ENCODE measurements around the gene CBX2.

Gene CBX2

DNA sequence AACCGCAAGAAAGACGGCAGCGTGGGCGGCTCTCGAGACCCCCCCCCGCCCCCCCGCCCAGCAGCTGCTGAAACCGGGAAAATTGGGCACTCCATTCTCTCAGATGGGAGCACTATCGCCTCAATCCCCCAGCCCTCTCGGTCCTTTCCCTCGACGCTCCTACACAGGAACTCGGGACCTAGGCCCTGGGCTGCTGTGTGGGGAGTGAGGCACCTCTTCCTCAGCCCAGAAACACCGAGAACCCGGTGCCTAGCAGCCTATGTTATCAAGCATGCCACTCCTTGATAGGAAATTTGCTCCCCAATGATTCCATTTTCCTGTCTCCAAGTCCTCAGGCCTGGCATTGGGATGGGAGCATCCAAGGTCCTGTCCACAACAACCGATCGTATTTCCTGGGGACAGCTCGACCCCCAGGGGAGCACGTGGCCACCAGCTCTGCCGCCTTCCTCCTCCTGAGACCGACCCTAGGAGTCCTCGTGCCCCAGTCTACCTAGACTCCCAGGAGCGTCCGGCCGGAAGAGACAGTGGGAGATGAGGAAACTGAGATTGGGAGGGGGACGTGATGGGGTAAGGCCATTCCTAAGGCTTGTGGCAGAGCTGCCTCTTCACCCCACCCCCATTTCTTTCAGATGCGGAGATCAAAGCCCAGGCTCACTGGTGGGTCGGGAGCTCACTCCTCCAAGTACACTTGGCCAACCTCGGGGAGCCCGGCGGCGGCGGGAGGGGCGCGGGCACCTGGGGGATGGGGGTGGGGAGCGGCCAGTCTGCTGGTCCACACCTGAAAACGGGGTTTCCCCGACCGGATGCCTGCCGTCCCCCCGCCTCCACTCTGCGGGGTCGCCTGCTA, 36.4 kb downstream of the CBX2 start:
- no peak for DNase-seq

DNA sequence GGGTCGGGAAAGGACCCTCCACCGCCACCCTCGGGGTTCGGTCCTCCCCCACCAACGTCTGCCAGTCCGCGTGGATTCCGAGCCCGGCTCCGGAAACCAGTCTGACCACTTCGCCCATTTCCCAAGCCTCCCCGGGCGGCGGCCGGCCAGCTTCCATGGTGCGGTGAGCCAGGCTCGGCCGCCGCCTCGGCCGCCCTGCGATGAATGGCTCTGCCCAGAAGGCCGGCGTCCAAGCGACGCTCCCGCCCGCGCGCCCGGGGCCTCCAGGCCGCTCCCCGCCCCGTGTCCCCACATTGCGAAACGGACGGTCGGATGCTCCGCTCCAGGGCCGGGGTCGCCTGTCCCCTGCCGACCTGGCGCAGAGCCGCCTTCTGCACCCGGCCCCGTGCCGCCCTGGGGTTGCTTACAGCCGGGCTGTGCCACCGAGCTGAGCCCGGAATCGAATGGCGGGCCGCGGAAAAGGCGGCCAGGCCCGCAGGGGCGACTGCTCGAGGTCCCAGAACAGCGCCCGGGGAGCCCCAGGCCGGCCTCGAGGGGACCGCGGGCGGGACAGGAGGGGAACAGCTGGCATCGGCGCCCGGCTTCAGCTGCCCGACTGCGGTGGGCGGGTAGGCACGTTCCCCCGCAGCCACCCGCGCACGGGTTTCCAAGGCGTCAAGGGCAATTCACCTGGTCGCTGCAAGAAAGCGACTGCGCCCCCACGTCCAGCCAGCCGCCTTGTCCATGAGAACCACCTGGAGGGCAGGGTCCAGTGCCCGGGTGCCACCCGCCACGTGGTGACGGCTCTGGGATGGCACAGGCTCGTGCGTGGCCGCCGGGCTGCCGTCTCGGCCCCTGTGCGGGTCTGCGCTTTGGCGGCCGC, 37.3 kb downstream of the CBX2 start:
- DNase-seq, result no peak

DNA sequence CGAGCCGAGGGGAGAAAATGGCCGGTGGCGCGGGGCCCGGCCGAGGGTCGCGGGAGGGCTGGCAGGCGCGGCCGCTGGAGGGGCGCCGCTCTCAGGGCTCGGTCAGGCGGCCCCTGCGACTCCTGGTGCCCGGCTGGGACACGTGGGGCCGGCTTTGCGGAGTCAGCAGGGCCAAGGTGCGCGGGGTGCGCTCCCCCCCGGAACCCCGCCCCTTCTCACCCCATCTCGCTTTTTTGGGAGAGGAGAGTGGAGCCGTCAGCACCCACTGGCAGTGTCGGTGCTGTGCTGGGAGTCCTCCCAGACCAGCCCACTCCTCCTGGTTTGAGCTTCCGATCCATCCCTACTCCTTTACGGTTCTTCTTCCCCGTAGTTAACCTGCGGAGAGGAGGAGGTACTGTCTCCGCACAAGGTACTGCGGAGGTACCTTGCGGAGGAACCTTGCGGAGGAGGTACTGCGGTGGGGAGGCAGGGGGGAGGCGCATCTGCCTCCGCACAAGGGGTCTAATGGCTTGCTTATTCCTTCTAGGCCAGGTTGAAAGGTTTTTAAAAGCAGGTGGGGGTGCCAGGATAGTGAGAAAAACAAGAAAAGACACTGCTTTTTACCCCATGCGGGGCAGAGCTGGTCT, 38.0 kb downstream of the CBX2 start:
- no peak for DNase-seq

DNA sequence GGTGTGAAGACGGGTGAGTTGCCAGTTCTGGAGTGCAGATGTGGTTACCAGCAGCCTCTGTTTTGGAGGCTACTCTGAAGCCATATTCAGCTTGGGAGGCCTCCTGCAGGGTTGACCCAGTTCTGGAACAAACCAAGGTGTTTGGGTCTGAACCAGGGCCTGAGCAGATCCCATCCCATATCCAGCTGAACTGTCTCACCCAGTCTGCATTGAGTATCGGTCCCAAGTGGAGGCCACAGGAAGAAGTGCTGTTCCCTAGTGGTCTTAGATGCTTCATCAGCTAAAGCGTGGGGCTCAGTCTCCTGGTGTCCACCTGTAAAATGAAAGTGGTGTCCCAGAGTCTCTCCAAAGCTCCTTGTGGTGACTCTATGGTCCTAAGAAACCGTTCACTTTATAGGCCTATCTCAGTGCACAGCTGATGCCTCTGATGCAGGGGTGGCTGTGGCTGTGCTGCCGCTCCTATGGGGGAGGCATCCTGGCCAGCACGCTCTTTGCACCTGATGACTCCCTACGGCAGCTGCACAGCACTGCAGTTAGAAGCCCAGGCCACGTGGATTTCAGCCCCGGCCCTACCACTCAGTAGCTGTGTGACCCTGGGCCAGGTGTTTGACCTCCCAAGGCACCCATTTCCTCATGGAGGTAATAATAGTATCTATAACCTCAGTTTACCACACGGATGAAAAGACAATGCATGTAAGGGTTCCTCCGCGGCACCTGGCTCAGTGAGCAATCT, 40.2 kb downstream of the CBX2 start:
- DNase-seq, result no peak

DNA sequence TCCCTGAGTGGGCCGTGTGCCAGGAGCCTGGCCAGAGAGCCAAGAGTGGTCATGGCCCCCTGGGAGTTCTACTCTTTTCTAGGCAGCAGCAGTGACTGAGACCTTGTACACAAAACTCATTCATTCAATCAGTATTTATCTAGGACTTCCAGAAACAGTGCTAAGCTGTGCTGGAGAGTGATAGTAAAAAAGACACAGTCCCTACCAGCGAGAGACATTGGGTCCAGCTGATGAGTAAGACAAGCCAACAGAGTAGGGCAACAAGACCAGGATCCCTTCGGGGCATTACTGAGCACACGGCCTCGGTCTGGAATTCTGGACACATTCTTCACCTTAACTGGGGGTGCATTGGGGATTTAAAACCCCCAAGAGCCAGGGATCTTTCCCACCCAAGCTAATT, 41.1 kb downstream of the CBX2 start:
- no peak for DNase-seq

DNA sequence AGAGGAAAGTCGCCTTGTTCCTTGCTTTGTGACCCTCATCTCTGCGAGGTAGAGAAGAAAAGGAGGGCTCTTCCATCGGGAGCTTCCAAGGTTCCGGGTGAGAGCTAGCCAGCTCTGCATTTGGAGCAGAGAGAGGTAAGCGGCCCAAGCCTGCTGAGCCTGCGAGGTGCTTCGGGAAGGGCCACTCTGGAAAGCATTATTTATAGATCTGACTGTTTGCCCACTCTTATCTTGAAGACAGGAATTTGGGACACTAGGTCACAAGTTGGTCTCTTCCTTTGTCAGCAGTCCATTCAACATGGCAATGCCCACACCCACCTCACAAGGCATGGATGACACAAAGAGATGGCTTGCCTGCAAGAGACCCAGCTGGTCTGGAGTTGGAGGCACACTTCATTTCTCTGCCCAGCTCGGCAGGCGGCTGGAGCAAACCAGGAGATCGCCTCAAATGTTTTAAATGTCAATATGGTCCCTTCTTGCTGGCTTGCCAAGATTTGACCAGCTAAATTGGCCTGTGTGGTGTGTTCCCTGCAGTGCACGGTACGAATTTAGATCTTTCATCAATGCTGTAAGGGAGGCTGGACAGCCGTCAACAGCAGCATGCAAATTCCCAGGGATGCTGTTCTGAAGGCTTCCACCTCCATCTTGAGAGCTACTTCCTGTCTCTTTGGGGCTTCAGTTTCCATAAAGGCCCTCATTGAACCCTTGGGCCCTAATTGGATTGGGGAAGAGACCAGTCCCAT, 41.8 kb downstream of the CBX2 start:
- DNase-seq, result no peak

DNA sequence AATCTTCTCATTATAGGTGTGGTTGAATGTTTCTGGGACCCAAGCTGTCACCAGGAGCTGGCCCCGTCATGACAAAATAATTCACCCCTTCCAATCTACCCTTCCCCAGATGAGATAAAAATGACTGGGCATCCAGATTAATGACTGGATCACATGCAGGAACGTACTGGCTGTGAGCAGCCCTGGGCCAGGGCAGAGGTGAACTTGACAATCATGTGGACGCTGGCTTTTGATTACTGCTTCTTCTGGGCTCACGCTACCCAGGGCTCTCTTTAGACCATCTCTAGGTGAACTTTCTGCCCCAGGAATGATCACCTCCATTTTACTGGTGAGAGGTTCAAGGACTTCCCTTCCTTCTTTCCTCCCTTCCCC, 43.0 kb downstream of the CBX2 start:
- no peak for DNase-seq

DNA sequence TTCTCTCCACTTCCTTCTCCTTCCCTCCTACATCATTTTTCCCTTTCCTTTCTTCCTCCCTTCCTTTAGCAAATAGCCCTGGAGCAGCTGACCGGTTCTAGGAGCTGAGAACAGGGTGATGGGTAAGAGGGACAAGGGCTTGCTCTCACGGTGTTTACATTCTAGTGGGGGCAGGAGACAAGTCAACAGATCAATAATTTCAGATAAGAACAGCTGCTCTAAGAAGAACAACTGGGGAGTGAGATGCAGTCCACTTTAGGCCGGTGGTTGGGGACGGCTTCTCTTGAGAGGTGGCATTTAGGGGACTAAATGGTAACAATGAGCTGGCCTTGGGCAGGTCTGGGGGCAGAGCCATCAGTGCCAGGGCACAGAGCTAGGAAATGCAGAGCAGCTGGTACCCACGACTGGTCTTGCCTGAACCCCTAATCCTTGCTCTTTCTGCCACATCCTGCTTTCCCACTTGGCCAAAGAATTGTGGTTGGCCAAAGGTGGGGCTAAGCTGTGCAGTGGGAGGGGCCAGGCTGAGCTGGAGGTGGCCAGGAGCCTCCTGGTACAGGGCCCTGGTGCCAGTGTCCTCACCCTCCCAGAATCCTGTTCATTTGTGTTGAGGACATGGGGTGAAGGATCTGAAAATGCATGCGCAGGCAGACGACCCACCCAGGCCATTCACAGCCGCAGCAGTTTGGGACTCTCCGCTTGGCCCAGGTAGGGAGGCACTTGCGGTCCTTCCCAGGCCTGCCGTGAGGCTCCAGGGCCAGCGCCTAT, 43.6 kb downstream of the CBX2 start:
- DNase-seq, result no peak

DNA sequence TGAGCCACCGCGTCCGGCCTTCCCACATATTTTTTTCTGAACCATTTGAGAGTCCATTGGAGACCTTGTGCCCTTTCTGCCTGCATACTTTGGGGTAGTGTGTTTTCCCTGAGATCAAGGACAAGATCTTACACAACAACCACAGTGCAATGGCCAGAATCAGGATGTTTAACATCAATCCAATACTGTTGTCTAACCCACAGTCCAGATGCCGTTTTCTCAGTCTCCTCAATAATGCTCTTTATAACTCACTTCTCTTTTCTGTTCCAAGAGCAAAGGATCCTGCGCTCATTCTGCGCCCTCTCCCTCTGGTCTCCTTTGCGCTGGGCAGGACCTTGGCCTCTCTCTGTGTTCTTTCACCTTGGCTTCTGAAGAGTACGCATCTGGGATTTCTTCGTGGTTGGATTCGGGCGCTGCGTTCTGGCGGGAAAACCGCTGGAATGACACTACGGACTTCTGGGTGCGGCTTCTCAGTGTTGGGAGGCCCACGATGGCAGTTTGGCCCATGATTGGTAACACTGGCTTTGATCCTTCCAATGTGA, 44.7 kb downstream of the CBX2 start:
- no peak for DNase-seq

DNA sequence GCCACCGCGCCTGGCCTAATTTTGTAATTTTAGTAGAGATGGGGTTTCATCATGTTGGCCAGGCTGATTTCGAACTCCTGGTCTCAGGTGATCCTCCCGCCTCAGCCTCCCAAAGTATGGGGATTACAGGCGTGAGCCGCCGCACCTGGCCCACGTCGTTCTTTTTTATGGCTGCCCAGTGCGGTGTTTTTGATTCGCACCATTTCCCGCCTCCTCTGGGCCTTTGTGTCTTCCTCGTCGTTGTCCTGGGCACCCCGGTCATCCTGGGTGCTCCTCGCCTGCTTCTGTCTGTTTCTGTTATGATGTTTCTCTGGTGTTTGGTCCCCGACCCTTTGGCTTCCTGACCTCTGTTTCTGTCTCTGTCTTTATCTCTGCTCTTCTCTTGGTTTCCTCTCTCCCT, 46.3 kb downstream of the CBX2 start:
- no peak for DNase-seq

DNA sequence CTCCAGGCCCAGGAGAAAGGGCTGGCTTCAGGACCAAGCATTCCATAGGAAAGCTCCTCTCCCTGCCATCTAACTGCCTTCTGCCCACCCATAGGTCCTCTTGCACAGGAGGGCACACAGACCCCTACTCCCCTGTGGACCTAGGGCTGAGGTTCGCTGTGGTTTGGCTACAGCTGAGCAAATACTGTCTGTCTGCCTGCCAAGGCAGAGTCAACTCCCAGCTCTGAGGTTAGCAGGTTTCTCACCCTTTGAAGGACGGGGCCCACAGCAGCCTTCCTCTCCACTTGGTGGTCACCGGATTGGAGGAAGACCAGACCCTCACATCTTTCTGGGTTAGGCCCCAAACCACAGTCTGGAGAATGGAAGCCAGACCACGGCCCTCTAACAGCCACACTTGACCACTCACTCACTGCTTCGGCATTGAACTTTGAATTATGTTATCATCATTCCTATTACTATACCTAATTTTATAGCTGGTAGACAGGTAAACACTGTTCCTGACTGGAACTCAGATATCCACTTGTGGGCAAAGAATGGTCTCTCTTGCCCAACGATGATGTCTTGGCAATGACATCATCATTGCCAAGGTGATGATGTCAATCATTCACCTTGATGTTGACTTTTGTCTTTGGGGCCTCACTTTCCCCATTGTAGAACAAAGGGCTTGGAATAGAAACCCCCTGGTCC, 47.1 kb downstream of the CBX2 start:
- DNase-seq, result no peak

DNA sequence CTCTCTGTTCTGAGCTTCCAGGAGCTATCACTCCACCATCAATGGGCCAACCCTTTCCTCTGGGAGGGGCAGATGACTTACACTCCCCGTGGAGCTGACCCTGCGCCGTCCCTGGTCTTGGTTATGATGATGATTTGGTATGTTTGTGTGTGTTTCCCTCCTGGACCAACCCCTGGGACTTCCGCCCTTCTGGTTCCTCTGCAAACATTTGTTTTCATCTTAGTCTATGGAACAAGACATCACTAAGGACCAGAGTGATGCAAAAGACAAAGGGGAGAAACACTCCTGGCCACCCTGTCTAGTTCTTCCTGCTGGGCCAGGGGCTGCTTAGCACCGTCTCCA, 47.6 kb downstream of the CBX2 start:
- DNase-seq, result no peak

DNA sequence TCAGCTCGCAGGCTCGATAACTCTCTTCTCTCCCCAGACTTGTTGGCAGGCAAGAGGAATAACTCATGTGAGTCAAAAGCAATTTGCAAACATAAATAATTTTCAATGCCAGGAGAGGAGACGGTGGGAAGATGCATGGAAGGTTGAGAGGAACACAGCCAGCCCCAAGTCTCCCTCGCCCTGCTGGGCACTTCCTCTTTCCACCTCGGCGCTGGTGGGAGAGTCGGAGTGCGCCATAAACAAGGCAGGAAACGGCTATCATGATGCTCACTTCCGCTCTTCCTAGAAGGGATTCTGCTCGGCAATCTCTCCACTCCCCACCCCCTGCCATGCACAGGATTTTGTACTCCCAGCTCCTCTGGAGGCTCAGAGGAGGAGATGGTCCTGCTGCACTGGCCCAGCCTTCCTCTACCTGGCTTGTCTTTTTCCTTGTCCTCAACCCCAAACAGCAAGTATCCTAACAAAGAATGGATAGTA, 48.3 kb downstream of the CBX2 start:
- DNase-seq, result no peak

DNA sequence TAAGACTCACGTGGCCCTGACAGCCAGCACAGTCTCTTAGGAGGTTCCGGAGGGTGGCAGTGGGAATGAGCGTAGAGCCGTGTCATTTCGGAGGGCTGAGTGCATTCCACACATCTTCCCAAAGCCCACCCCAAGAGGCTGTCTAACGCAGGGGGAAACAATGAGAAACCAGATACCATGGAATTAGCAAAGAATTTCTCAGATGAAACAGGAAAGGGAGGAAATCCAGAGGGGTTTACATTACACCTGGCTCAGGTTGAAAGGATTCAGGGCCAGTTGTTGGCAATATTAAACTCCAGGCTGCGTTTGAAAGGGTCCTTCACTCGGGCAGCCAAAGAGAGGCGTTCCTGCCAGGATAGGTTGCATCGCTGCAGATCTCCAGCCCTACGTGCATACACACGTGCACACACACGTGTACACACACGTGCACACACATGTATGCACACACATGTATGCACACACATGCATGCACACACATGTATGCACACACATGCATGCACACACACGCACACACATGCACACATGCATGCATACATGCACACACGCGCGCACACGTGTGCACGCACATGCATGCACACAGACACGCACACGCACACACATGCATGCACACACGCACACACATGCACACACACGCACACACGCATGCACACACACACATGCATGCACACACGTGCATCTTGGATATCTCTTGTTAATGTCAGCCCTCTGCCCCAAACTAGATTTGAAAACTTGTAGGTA, 49.1 kb downstream of the CBX2 start:
- DNase-seq, result no peak

DNA sequence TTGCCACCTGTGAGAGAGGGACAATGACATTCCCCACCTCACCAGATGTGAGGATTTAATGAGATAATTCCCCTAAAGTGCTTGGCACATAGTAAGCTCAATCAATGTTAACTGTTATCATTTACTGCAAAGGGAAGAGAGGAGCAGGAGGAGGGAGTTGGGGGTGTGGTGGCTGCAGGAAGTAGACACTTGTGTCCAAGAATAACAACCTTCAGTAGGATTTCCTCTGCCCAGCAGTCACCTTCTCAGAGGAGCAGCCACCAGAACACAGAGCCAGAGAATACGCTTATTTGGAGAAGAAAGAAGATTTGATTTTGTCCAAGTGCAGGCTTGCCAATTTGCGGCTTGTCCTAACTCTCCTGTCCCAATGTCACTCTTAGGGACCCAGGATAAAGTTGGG, 51.1 kb downstream of the CBX2 start:
- no peak for DNase-seq

DNA sequence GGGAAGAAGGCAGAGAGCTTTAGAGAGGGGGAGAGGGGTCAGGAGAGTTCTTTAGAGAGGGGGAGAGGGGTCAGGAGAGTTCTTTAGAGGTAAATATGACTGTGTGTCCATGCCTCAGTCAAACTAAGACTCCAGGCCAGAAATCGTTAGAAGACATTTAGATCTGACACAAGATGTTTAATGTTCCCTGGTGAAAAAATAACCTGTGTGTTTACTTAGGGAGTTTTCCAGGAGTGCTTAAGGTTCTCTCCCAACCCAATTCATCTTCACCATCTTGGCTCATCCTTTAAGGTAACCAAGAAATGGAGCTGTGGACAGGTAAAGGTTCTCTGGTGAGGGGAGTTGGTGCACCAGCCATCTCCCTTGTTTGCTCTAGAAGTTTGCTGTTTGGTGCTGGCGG, 51.5 kb downstream of the CBX2 start:
- no peak for DNase-seq

DNA sequence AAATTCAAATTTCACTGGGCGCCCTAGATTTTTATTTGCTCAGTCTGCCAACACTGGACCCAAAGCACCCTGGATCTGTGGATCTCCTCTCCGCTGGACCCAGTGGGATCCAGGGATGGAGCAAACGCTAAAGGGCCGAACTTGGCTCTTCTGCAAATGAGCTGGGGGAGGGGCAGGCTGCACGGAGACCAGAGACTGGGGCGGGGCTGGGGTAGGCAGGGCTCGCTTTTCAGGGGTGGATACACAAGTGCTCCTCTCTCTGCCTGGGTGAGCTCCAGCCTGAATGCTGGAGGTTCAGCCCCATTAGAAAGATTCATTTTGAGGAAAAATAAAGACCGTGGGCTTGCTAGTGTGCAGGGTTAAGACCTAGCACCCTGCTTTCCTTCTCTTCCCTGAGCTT, 52.4 kb downstream of the CBX2 start:
- no peak for DNase-seq

DNA sequence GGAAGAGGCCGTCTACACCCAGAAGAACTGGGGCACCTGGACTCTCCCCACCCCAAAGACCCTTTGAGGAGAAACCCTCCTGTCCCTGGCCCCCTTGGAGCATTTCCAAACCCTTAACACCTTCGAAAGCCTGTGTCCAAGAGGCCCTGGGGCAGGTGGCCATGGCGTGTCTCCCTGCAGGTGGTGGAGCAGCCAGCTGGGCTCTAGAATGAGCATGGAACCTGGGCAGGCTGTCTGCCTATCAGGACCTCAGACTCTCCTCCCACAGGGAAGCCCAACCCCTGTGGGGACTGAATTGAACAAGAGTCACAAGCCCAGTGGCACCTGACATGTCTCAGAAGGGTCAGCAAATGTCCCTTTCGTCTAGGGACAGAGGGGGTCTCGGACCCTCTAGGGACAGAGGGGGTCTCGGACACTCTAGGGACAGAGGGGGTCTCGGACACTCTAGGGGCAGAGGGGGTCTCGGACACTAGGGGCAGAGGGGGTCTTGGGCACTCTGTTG, 52.9 kb downstream of the CBX2 start:
- DNase-seq, result no peak

All from right forelimb (tissue), 1 donor.